CD8-positive, alpha-beta memory T cell (primary cell): Measurements from ENCODE around the gene UAP1L1. TPM values are rescaled to one million over a fixed set of nuclear protein-coding genes. Genes with fewer than 3 reads are reported as not detected.

Source experiments
- CTCF ChIA-PET: fragments of 350-600 bp; sonication (Branson Sonifier 250); formaldehyde crosslinking; loops from one replicate; lab custom pipeline; 2021; ENCODE audit warnings: antibody characterized with exemption; lab: Charles Lee
- POLR2A ChIA-PET: fragments of 350-600 bp; sonication (Branson Sonifier 250); formaldehyde crosslinking; loops from one replicate; lab custom pipeline; 2021; ENCODE audit warnings: antibody characterized with exemption; lab: Charles Lee
- DNase-seq, 5 donors: peaks; one replicate each; pipeline versions ENCODE4 v3.0.0 to v3.0.0-alpha.2; 2020 to 2022; ENCODE audit warnings: mixed read lengths in 1 of 5
- H3K27ac ChIP-seq: one replicate; pipeline ENCODE4 v1.7.0; 2013; ENCODE audit warnings: low read depth, mild to moderate bottlenecking, low read length, moderate library complexity
- H3K27me3 ChIP-seq: 2 replicates; pipeline ENCODE4 v1.7.0; 2013; ENCODE audit warnings: low read length, mild to moderate bottlenecking; ENCODE audit not compliant: insufficient read depth, poor library complexity, severe bottlenecking
- H3K36me3 ChIP-seq: 2 replicates; pipeline ENCODE4 v1.7.0; 2013; ENCODE audit warnings: mild to moderate bottlenecking, low read length, moderate library complexity; ENCODE audit not compliant: insufficient read depth
- H3K4me1 ChIP-seq: 2 replicates; pipeline ENCODE4 v1.7.0; 2013; ENCODE audit warnings: mild to moderate bottlenecking, low read length, moderate library complexity; ENCODE audit not compliant: insufficient read depth
- H3K4me3 ChIP-seq: 2 replicates; pipeline ENCODE4 v1.7.0; 2013; ENCODE audit warnings: mild to moderate bottlenecking, low read length
- H3K9me3 ChIP-seq: 2 replicates; pipeline ENCODE4 v1.7.0; 2013; ENCODE audit warnings: mild to moderate bottlenecking, low read length
- H3K27ac Mint-ChIP-seq, 8 donors: one replicate each; pipeline ENCODE4 v1.8.0; 2020 to 2021; ENCODE audit warnings: mixed read lengths in 8 of 8, mild to moderate bottlenecking in 6 of 8, inconsistent platforms in 3 of 8, moderate library complexity in 3 of 8
- H3K27me3 Mint-ChIP-seq, 2 donors: one replicate each; pipeline ENCODE4 v1.8.0; 2020 to 2021; ENCODE audit warnings: mixed read lengths in 2 of 2, mild to moderate bottlenecking in 1 of 2, moderate library complexity in 1 of 2
- H3K36me3 Mint-ChIP-seq, 3 donors: one replicate each; pipeline ENCODE4 v1.8.0; 2020 to 2021; ENCODE audit warnings: mixed read lengths in 3 of 3, inconsistent platforms in 1 of 3, mild to moderate bottlenecking in 1 of 3
- H3K4me1 Mint-ChIP-seq, 3 donors: one replicate each; pipeline ENCODE4 v1.8.0; 2020 to 2021; ENCODE audit warnings: mixed read lengths in 3 of 3, inconsistent platforms in 1 of 3, mild to moderate bottlenecking in 1 of 3
- H3K4me3 Mint-ChIP-seq, 7 donors: one replicate each; pipeline ENCODE4 v1.8.0; 2020 to 2021; ENCODE audit warnings: mixed read lengths in 7 of 7, mild to moderate bottlenecking in 6 of 7, moderate library complexity in 4 of 7, inconsistent platforms in 2 of 7
- H3K9me3 Mint-ChIP-seq, 5 donors: one replicate each; pipeline ENCODE4 v1.8.0; 2020 to 2022; ENCODE audit warnings: mixed read lengths in 5 of 5, mild to moderate bottlenecking in 3 of 5, moderate library complexity in 2 of 5, inconsistent platforms in 1 of 5
- polyA plus RNA-seq: library from polyadenylated mRNA; unstranded; fragments of 300-500 nt; fragmentation: Illumina TruSeq; gene quantifications from one replicate; pipeline ENCODE4 v1.2.3, GENCODE V29; 2021
- total RNA-seq, 2 experiments: library from RNA; stranded (reverse); gene quantifications; one replicate each; pipeline ENCODE4 v1.2.3, GENCODE V29; 2021

UAP1L1 gene
- total and polyA plus RNA-seq, 3 experiments from 2014 or later = 4.6 to 15.5 (median 15.3) TPM

DNA sequence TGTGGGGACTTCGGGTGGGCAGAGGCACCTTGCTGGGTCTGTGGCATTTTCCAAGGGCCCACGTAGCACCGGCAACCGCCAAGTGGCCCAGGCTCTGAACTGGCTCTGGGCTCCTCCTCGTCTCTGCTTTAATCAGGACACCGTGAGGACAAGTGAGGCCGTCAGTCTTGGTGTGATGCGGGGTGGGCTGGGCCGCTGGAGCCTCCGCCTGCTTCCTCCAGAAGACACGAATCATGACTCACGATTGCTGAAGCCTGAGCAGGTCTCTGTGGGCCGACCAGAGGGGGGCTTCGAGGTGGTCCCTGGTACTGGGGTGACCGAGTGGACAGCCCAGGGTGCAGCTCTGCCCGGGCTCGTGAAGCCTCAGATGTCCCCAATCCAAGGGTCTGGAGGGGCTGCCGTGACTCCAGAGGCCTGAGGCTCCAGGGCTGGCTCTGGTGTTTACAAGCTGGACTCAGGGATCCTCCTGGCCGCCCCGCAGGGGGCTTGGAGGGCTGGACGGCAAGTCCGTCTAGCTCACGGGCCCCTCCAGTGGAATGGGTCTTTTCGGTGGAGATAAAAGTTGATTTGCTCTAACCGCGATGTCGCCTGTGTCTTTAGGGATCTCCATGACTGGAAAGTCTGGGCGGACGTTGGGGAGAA, 31.4 kb downstream of the UAP1L1 start:
- peaks cover 5% of the 10 kb centered on the region for H3K4me1 ChIP-seq
- DNase-seq = no peak
- H3K36me3 Mint-ChIP-seq = peaks cover 0 to 48% (median 4%) of the 10 kb centered on the region in 3 donors
- no peak overlapping the region for H3K4me3 Mint-ChIP-seq
- ChIA-PET POLR2A (no interaction called here), CTCF (no interaction called here)
- H3K36me3 ChIP-seq = peaks cover 19% of the 10 kb centered on the region
- H3K4me3 ChIP-seq = no peak overlapping the region
- H3K27me3 ChIP-seq = no peaks in the 10 kb centered on the region
- H3K27me3 Mint-ChIP-seq = no peaks in the 10 kb centered on the region
- H3K9me3 Mint-ChIP-seq = no peaks in the 10 kb centered on the region
- H3K27ac Mint-ChIP-seq = no peak overlapping the region
- H3K4me1 Mint-ChIP-seq = peaks cover 0 to 9% (median 3%) of the 10 kb centered on the region in 3 donors
- H3K9me3 ChIP-seq = no peaks in the 10 kb centered on the region
- no peak overlapping the region for H3K27ac ChIP-seq

DNA sequence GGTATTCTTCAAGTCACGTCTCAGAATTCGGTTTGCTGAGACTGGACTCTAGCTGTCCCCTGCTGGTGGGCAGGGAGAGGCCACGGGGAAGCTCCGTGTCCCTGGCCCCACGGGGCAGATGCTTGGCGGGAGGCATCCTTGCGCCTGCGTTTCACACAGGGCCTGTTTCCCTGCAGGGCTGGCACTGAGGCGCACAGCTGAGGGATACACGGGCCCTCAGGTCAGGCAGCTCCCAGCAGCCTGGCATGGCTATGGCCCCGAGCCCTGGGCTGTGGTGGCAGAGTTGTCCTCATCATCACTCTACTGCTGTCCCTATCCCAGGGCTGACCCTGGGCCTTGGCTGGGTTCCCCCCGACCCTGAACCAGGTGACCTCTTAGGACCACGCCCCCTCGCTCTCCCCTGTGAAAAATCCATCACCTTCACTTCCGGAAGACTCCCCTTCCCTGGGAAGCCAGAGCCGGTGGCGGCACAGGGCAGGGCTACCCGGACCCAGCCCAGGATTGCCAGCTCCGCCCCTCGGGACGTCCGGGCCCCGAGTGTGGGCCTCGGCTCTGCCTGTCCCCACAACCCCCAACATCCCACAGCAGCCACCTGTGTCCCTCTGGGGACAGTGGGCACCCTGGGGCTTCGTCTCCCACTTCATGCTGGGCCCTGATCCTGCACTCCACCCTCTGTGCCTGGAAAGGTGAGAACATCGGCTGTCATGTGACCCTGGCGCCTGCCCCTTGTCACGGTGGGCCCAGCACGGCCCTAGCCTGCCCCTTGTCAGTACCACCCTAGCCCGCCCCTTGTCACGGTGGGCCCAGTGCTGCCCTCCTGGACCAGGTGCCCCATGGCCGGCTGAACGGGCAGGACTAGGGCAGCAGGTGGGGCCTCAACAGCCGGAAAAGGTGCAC, 32.2 kb downstream of the UAP1L1 start:
- Mint-ChIP-seq H3K27me3 (no peaks in the 10 kb centered on the region), H3K4me3 (no peak overlapping the region), H3K36me3 (peaks cover 0 to 48% (median 3%) of the 10 kb centered on the region in 3 donors), H3K9me3 (no peaks in the 10 kb centered on the region), H3K4me1 (peaks cover 0 to 9% (median 3%) of the 10 kb centered on the region in 3 donors), H3K27ac (no peak overlapping the region)
- H3K36me3 ChIP-seq = peaks cover 14% of the 10 kb centered on the region
- H3K27me3 ChIP-seq = no peaks in the 10 kb centered on the region
- H3K27ac ChIP-seq = no peak overlapping the region
- H3K4me1 ChIP-seq = peaks cover 5% of the 10 kb centered on the region
- no peaks in the 10 kb centered on the region for H3K9me3 ChIP-seq
- no peak overlapping the region for H3K4me3 ChIP-seq
- POLR2A ChIA-PET = no interaction called here
- CTCF ChIA-PET = no interaction called here
- no peak for DNase-seq

DNA sequence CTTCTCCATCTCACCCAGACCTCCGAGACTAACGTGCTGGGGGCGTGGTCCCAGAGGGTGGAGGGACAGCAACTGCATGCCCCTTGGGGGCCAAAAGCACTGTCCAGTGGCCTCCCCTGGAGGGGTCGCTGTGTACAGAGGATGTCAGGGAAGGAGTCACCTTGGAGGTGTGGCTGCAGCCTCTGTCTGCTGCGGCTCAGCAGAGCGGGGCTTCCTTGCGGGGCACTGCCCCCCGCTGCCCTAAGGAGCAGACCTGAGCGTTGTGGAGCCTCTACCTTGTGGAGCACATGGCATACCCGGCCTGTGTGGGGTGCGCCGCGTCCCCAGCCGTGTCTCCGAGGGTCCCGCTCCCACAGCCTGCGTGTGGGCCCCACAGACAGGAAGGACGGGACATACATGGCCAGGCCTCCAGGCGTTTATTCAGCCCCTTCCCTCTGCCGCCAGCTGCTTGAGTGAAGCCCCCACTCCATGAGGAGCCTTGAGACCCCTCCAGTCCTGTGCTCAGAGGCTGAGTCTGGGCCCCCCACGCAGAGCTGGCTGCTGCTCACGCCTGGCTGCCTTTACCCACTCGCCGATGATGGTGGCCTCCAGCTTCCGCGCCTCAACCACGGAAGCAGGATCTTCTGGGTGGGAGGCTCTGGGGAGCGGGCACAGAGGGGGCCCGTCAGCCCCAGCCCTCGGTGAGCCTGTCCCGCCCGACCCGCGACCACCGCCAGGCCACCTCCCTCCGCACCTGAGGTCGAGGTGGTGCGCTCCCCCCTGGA, 33.0 kb downstream of the UAP1L1 start:
- Mint-ChIP-seq H3K27ac (peak overlapping the region in 1 of 8 donors; percentile 50), H3K36me3 (peaks cover 0 to 48% (median 0%) of the 10 kb centered on the region in 3 donors), H3K4me1 (peaks cover 0 to 9% (median 3%) of the 10 kb centered on the region in 3 donors), H3K4me3 (peak overlapping the region in 1 of 7 donors; percentile 60), H3K27me3 (no peaks in the 10 kb centered on the region), H3K9me3 (no peaks in the 10 kb centered on the region)
- Histone ChIP-seq H3K36me3 (peaks cover 12% of the 10 kb centered on the region), H3K27me3 (no peaks in the 10 kb centered on the region), H3K4me3 (no peak overlapping the region), H3K4me1 (peaks cover 9% of the 10 kb centered on the region), H3K27ac (no peak overlapping the region), H3K9me3 (no peaks in the 10 kb centered on the region)
- DNase-seq = no peak
- ChIA-PET POLR2A (no interaction called here), CTCF (no interaction called here)

DNA sequence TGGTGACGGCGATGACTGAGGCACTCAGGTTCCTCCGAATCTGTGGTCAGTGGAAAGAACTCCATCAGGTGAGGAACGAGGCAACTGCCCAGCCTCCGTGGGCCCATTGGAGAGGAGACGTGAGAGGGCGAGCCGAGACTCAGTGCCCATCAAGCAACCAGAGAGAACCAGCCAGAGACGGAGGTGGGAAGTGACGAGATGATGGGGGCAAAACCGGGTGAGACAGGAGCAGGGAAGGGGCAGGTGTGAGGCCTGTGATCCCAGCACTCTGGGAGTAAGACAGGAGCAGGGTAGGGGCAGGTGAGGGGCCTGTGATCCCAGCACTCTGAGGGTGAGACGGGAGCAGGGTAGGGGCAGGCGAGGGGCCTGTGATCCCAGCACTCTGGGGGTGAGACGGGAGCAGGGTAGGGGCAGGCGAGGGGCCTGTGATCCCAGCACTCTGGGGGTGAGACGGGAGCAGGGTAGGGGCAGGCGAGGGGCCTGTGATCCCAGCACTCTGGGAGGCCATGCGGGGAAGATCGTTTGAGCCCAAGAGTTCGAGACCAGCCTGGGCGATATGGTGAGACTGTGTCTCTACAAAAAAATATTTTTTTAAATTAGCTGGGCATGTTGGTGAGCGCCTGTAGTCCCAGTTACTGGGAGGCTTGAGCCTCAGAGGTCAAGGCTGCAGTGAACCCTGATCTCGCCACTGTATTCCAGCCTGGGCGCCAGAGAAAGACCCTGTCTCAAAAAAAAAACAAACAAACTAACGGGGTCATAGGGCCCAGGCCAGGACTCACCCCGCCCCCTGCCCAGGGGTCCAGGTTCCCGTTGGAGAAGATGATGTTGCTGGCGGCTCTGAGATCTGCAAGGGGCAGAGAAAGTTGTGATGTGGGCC, 33.8 kb downstream of the UAP1L1 start:
- Histone ChIP-seq H3K36me3 (peaks cover 12% of the 10 kb centered on the region), H3K27ac (no peak overlapping the region), H3K4me3 (no peak overlapping the region), H3K27me3 (no peaks in the 10 kb centered on the region), H3K4me1 (peaks cover 10% of the 10 kb centered on the region), H3K9me3 (no peaks in the 10 kb centered on the region)
- H3K27me3 Mint-ChIP-seq = no peaks in the 10 kb centered on the region
- H3K4me1 Mint-ChIP-seq = peaks cover 0 to 9% (median 3%) of the 10 kb centered on the region in 3 donors
- ChIA-PET POLR2A (no interaction called here), CTCF (interaction anchor here (0.9 kb wide), 1 partner anchor 64 kb away, joined by 3 read pairs; the partner anchor contains the start of gene NPDC1)
- DNase-seq = no peak
- peaks cover 0 to 48% (median 0%) of the 10 kb centered on the region in 3 donors for H3K36me3 Mint-ChIP-seq
- no peaks in the 10 kb centered on the region for H3K9me3 Mint-ChIP-seq
- peak overlapping the region in 4 of 7 donors; percentile 15 to 60 (median 30) for H3K4me3 Mint-ChIP-seq
- H3K27ac Mint-ChIP-seq = peak overlapping the region in 2 of 8 donors; percentile 33 to 46

DNA sequence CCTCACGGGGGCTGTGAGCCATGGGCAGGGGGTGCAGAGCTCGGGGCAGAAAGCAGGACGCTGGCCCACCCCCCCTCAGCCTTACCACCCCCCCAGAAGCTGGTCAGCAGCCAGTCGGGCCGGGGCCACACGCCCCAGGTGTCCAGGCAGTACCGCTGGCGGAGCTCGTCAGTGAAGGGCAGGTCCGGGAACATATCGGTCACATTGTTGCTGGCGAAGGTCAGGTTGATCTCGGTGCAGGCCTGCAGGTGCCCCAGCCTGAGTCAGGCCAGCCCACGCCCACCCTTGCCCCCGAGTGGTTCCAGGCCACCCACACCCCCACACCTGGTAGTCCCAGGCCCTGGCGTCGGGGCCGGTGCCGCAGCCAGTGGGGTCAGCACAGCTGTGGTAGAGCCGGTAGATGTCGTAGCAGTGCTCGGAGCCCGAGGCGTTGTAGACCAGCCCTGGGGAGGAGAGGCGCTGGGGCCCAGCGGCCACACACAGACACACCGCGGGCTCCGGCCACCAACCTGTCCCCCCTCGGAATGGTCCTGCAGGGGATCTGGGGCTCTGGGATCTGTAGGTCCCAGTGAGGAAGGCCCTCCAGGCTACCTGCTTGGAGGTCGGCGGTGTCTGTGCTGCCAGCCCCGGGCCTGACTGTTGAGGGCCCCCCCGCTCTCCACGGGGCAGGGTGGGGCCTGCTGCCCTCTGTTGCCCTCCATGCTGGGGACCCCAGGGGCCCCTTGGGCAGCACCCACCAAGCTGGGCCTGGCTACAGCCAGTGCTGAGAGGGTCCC, 34.7 kb downstream of the UAP1L1 start:
- Mint-ChIP-seq H3K27ac (peak overlapping the region in 1 of 8 donors; percentile 33), H3K27me3 (peaks cover 0 to 1% of the 10 kb centered on the region in 2 donors), H3K36me3 (peaks cover 0 to 44% (median 0%) of the 10 kb centered on the region in 3 donors), H3K9me3 (no peaks in the 10 kb centered on the region), H3K4me3 (peak overlapping the region in 1 of 7 donors; percentile 28), H3K4me1 (peaks cover 0 to 9% (median 3%) of the 10 kb centered on the region in 3 donors)
- no peak overlapping the region for H3K27ac ChIP-seq
- no peak overlapping the region for H3K4me3 ChIP-seq
- peaks cover 12% of the 10 kb centered on the region for H3K36me3 ChIP-seq
- H3K9me3 ChIP-seq = no peaks in the 10 kb centered on the region
- peaks cover 10% of the 10 kb centered on the region for H3K4me1 ChIP-seq
- DNase-seq = no peak
- ChIA-PET POLR2A (interaction anchor here (0.6 kb wide), 1 partner anchor 91 kb away, joined by 10 read pairs; no protein-coding TSS in a partner anchor), CTCF (interaction anchor here (0.9 kb wide), 1 partner anchor 65 kb away, joined by 3 read pairs; the partner anchor contains the start of gene NPDC1)
- no peaks in the 10 kb centered on the region for H3K27me3 ChIP-seq

DNA sequence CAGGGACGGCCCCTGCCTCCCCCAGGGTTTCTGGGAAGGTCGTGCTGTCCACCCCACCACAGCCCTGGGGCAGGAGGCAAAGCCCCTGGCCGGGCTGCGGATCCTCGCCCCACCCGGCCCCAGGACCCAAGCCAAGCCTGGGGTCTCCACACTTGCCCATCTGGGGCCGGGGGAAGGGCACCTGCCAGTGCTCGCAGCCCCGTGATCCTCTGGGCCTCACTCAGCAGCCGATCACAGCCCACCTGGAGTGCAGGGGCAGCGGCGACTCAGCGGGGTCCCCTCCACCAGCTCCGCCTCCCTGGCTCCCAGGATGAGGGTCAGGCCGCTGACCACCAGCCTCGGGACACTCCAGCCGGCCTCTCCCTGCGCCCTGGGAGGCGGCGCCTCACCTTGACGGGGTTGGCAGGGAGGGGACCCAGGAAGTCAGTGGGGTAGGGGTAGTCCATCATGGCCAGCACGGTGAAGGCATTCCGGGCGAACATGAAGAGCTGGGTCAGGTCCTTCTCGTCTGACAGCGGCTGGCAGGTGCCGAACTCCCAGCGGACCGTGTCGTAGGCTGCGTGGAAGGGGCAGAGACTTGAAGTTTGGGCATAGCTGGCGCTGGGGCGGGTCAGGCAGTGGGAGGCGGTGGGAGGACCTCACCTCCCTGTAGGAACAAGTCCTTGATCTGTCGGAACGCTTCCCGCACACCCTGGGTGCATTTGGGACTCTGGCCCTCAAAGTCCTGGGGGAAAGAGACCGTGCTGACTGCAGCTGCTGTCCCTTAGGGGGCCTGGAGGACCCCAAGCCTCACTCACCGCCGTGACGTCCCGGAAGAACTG, 35.5 kb downstream of the UAP1L1 start:
- ChIA-PET CTCF (interaction anchor here (1.7 to 1.8 kb wide), 3 partner anchors 17 to 124 kb away, joined by 4 to 12 read pairs (median 7); no protein-coding TSS in a partner anchor), POLR2A (interaction anchor here (0.6 to 1.8 kb wide), 3 partner anchors 17 to 90 kb away, joined by 3 to 10 read pairs (median 10); partner anchors contain the start of gene MAN1B1)
- peaks cover 0 to 9% (median 3%) of the 10 kb centered on the region in 3 donors for H3K4me1 Mint-ChIP-seq
- peaks cover 0 to 1% of the 10 kb centered on the region in 2 donors for H3K27me3 Mint-ChIP-seq
- no peaks in the 10 kb centered on the region for H3K9me3 ChIP-seq
- H3K9me3 Mint-ChIP-seq = no peaks in the 10 kb centered on the region
- peak in 1 of 5 donors; percentile 50 for DNase-seq
- peak overlapping the region in 2 of 8 donors; percentile 9 to 66 for H3K27ac Mint-ChIP-seq
- peaks cover 7% of the 10 kb centered on the region for H3K36me3 ChIP-seq
- peak overlapping the region in 5 of 7 donors; percentile 62 to 87 (median 70) for H3K4me3 Mint-ChIP-seq
- no peak overlapping the region for H3K27ac ChIP-seq
- H3K27me3 ChIP-seq = no peaks in the 10 kb centered on the region
- H3K36me3 Mint-ChIP-seq = peaks cover 0 to 38% (median 0%) of the 10 kb centered on the region in 3 donors
- no peak overlapping the region for H3K4me3 ChIP-seq
- H3K4me1 ChIP-seq = peaks cover 10% of the 10 kb centered on the region
